SJSA1 (cell line): ENCODE measurements around the gene KMT2A. TPM values are rescaled to one million over a fixed set of nuclear protein-coding genes. Genes with fewer than 3 reads are reported as not detected.
A peak's percentile ranks its signal among the peaks of the same experiment; 100 is the strongest.
"Not testable (repeated sequence)": the region's sequence is repeated elsewhere in the genome, so short reads cannot be mapped to it uniquely, and the experiment has no call there.

Source experiments
- DNase-seq, 2 experiments: peaks; one replicate each; pipeline ENCODE4 v3.0.0-alpha.2; 2015 to 2020; ENCODE audit warnings: low spot score in 2 of 2, low read depth in 1 of 2
- H3K27ac ChIP-seq: fragments of 250-450 bp; sonication (Bioruptor Pico); 2 replicates; pipeline ENCODE4 v1.5.1; 2020; ENCODE audit warnings: mild to moderate bottlenecking, moderate library complexity
- H3K27me3 ChIP-seq: fragments of 250-450 bp; sonication (Bioruptor Pico); replicated peaks from 2 replicates; pipeline ENCODE4 v1.5.1; 2020; ENCODE audit warnings: mild to moderate bottlenecking, moderate library complexity
- H3K36me3 ChIP-seq: fragments of 250-450 bp; sonication (Bioruptor Pico); 2 replicates; pipeline ENCODE4 v1.5.1; 2020; ENCODE audit warnings: mild to moderate bottlenecking
- H3K4me1 ChIP-seq: fragments of 250-450 bp; sonication (Bioruptor Pico); replicated peaks from 2 replicates; pipeline ENCODE4 v1.6.1; 2021; ENCODE audit warnings: mild to moderate bottlenecking
- H3K4me3 ChIP-seq: fragments of 250-450 bp; sonication (Bioruptor Pico); 2 replicates; pipeline ENCODE4 v1.5.1; 2020; ENCODE audit warnings: mild to moderate bottlenecking
- H3K9me3 ChIP-seq: fragments of 250-450 bp; sonication (Bioruptor Pico); replicated peaks from 2 replicates; pipeline ENCODE4 v1.5.1; 2020; ENCODE audit warnings: mild to moderate bottlenecking
- total RNA-seq: library from RNA; depleted of rRNA; stranded (reverse); fragments of >200 nt; shearing (Covaris generic); gene quantifications from 2 replicates; pipeline ENCODE4 v1.2.3, GENCODE V29; 2014

The KMT2A gene
- total RNA-seq, 1 experiment from 2014 or later, result 13.4 TPM

DNA sequence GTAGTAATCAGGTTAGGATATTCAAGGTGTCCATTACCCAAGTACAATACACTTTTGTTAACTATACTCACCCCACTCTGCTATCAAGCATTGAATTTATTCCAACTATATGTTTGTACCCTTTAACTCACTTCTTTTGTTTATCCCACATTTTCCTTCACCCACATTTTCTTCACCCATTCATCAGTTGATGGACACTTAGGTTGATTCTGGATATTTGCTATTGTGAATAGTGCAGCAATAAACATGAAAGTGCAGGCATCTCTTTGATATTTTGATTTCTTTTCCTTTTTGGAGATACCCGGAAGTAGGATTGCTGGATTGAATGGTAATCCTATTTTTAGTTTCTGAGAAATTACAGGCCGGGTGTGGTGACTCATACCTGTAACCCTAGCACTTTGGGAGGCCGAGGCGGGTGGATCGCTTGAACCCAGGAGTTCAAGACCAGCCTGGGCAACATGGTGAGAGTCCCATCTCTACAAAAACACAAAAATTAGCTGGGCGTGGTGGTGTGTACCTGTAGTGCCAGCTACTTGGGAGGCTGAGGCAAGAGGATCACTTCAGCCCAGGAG lies 101.2 kb downstream of the KMT2A start:
- Histone ChIP-seq H3K4me3 (no peak overlapping the region), H3K9me3 (no peaks in the 10 kb centered on the region), H3K27ac (peak overlapping the region; percentile 64), H3K36me3 (no peaks in the 10 kb centered on the region), H3K27me3 (no peaks in the 10 kb centered on the region), H3K4me1 (peaks cover 20% of the 10 kb centered on the region)
- DNase-seq, result peak in 1 of 2 experiments; percentile 11

GRCh38 chr11:118544010-118544646 lies 107.8 kb downstream of the KMT2A start:
- DNase-seq, result no peak
- Histone ChIP-seq H3K4me1 (peaks cover 3% of the 10 kb centered on the region), H3K27ac (no peak overlapping the region), H3K27me3 (no peaks in the 10 kb centered on the region), H3K9me3 (no peaks in the 10 kb centered on the region), H3K36me3 (no peaks in the 10 kb centered on the region), H3K4me3 (no peak overlapping the region)

- DNase-seq, result no peak
- H3K27ac ChIP-seq, result no peak overlapping the region
- H3K4me1 ChIP-seq, result no peaks in the 10 kb centered on the region
- H3K27me3 ChIP-seq, result no peaks in the 10 kb centered on the region
- H3K36me3 ChIP-seq, result no peaks in the 10 kb centered on the region
- no peak overlapping the region for H3K4me3 ChIP-seq
- H3K9me3 ChIP-seq, result no peaks in the 10 kb centered on the region
Measured at GRCh38 chr11:118544647-118545010, 108.3 kb downstream of the KMT2A start.

DNA sequence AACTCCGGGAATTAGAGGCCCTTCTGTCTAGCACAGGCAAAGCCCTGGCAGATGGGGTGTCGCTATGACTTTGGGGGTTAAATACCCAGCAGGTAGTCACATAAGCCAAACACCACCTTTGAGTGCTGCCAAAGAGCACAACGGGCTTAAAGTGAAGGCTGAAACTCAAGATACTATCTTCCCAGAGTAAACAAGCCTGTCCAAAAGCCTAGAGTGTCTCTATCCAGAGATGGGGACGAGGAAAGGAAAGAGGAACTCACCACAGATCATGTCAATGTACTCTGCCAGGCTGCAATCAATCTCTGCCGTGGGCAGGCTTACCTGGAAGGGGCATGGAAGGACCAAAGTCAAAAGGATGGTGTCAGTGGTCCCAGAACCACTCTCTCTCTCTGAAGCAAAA lies 109.2 kb downstream of the KMT2A start:
- Histone ChIP-seq H3K27ac (no peak overlapping the region), H3K9me3 (no peaks in the 10 kb centered on the region), H3K4me3 (no peak overlapping the region), H3K36me3 (no peaks in the 10 kb centered on the region), H3K4me1 (no peaks in the 10 kb centered on the region), H3K27me3 (no peaks in the 10 kb centered on the region)
- no peak for DNase-seq

- Histone ChIP-seq H3K9me3 (no peaks in the 10 kb centered on the region), H3K4me1 (no peaks in the 10 kb centered on the region), H3K4me3 (no peak overlapping the region), H3K27ac (no peak overlapping the region), H3K27me3 (no peaks in the 10 kb centered on the region), H3K36me3 (no peaks in the 10 kb centered on the region)
- no peak for DNase-seq
Measured at GRCh38 chr11:118547132-118547531, 110.8 kb downstream of the KMT2A start.

DNA sequence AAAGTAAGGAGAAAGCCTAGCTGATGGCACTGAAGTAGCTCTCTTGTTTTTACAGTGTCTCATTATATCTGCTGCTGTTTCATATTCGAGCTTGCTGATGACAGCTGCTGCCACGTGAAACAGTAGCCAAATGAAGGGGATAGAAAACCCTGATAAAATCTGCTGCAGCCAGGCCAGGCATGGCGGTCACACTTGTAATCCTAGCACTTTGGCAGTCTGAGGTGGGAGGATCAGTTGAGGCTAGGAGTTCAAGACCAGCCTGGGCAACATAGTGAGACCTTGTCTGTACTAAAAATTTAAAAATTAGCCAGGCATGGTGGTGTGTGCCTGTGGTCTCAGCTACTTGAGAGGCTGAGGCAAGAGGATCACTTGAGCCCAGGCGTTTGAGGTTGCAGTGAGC lies 116.0 kb downstream of the KMT2A start:
- Histone ChIP-seq H3K27me3 (no peaks in the 10 kb centered on the region), H3K27ac (no peak overlapping the region), H3K9me3 (no peaks in the 10 kb centered on the region), H3K36me3 (no peaks in the 10 kb centered on the region), H3K4me1 (no peaks in the 10 kb centered on the region), H3K4me3 (no peak overlapping the region)
- DNase-seq, result no peak

DNA sequence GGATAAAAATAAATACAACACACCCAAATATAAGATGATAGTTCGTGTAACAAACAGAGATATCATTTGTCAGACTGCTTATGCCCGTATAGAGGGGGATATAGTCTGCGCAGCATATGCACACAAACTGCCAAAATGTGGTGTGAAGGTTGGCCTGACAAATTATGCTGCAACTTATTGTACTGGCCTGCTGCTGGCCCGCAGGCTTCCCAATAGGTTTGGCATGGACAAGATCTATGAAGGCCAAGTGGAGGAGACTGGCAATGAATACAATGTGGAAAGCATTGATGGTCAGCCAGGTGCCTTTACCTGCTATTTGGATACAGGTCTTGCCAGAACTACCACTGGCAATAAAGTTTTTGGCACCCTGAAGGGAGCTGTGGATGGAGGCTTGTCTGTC lies 124.5 kb downstream of the KMT2A start:
- H3K4me1 ChIP-seq, result no peaks in the 10 kb centered on the region; the same call in 1 of the 2 replicates
- DNase-seq, result no peak
- no peaks in the 10 kb centered on the region for H3K27me3 ChIP-seq
- H3K4me3 ChIP-seq, result no peak overlapping the region
- no peaks in the 10 kb centered on the region for H3K36me3 ChIP-seq
- H3K27ac ChIP-seq, result no peak overlapping the region
- H3K9me3 ChIP-seq, result no peaks in the 10 kb centered on the region

- no peaks in the 10 kb centered on the region; the same call in 1 of the 2 replicates for H3K4me1 ChIP-seq
- DNase-seq, result no peak
- H3K27ac ChIP-seq, result no peak overlapping the region
- H3K4me3 ChIP-seq, result no peak overlapping the region
- no peaks in the 10 kb centered on the region for H3K9me3 ChIP-seq
- no peaks in the 10 kb centered on the region for H3K36me3 ChIP-seq
- no peaks in the 10 kb centered on the region for H3K27me3 ChIP-seq
Measured at GRCh38 chr11:118565051-118565450, 128.8 kb downstream of the KMT2A start.

DNA sequence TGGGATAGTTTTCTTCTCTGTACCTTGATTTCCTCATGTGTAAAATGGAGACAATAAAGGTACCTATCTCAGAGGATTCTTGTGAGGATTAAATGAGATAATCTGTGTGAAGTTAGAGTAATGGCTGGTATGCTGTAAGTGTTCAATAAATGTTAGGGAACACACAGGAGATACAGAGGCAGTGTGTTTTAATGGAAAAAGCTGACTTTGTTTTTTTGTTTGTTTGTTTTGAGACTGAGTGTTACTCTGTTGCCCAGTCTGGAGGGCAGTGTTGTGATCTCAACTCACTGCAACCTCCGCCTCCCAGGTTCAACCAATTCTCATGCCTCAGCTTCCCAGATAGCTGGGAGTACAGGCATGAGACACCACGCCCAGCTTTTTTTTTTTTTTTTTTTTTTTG lies 133.4 kb downstream of the KMT2A start:
- H3K27me3 ChIP-seq, result no peaks in the 10 kb centered on the region
- no peaks in the 10 kb centered on the region for H3K9me3 ChIP-seq
- H3K4me3 ChIP-seq, result no peak overlapping the region
- H3K36me3 ChIP-seq, result peaks cover 9% of the 10 kb centered on the region
- DNase-seq, result no peak
- H3K4me1 ChIP-seq, result peaks cover 7% of the 10 kb centered on the region; the same call in 1 of the 2 replicates
- no peak overlapping the region for H3K27ac ChIP-seq

- Histone ChIP-seq H3K36me3 (peaks cover 9% of the 10 kb centered on the region), H3K9me3 (no peaks in the 10 kb centered on the region), H3K4me1 (peaks cover 7% of the 10 kb centered on the region; the same call in 1 of the 2 replicates), H3K4me3 (no peak overlapping the region), H3K27ac (no peak overlapping the region), H3K27me3 (no peaks in the 10 kb centered on the region)
- DNase-seq, result no peak
Measured at GRCh38 chr11:118570787-118571186, 134.5 kb downstream of the KMT2A start.

DNA sequence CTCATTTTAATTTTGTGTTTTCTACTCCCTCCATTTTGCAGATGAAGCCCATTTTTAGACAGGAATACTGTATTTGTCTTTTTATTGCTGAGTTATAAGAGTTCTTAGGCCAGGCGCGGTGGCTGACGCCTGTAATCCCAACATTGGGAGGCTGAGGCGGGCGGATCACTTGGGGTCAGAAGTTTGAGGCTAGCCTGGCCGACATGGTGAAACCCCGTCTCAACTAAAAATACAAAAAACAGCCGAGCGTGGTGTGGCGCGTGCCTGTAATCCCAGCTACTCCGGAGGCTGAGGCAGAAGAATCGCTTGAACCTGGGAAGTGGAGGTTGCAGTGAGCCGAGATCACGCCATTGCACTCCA lies 135.4 kb downstream of the KMT2A start:
- not testable (repeated sequence) for H3K4me1 ChIP-seq, H3K36me3 ChIP-seq, H3K27me3 ChIP-seq, H3K9me3 ChIP-seq
- H3K27ac ChIP-seq, result peak overlapping the region; percentile 95
- H3K4me3 ChIP-seq, result peak overlapping the region; percentile 86
- DNase-seq, result peak in 1 of 2 experiments; percentile 4

DNA sequence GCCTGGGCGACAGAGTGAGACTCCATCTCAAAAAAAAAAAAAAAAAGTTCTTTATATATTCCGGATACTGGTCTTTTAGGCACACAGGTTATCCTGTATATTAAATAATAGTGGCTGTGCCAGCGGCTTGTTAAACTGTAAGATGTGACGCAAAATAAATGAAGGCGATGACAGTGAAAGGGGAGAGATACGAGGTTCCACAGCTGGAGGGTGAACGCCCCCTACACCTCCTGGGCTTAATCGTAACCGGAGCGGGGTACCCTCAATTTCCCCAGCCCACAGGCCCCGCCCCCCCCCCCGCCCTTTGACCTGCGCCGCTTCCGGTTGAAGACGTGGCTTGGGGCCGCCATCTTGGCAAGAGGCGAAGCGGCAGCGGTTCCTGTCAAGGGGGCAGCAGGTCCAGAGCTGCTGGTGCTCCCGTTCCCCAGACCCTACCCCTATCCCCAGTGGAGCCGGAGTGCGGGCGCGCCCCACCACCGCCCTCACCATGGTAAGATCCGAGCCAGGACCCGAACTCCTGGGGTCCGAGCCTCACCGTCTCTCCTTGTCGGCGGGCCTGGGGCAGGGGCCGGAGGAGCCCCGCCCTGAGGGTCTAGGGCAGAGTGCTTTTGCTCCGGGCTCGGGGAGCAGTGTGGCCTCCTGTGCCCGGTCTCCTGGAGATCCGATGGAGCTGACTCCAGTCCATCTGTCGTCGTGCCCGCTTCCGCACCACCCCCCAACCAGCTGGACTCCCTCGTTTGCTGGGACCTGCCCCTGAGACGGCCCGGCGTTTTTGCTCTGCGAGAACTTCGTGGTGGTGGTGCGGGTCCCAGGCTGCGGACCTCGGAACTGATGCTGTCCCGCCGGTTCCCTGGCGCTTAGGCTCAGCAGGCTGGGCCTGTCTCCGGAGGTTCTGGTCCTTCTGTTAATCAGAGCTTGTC lies 136.0 kb downstream of the KMT2A start, which contains the start of gene ARCN1:
Gene ARCN1, plus strand, starts transcription at position 349 of the 920 bp plus-strand sequence. Its CDS starts 139 bp downstream, at position 488.
- DNase-seq, result peak; percentile 62 to 64
- Histone ChIP-seq H3K36me3 (peaks cover 9% of the 10 kb centered on the region), H3K4me1 (peaks cover 7% of the 10 kb centered on the region; the same call in 1 of the 2 replicates), H3K9me3 (no peaks in the 10 kb centered on the region), H3K27ac (peak within 1 kb of the TSS; percentile 95), H3K27me3 (no peaks in the 10 kb centered on the region), H3K4me3 (peak within 1 kb of the TSS; percentile 86)

DNA sequence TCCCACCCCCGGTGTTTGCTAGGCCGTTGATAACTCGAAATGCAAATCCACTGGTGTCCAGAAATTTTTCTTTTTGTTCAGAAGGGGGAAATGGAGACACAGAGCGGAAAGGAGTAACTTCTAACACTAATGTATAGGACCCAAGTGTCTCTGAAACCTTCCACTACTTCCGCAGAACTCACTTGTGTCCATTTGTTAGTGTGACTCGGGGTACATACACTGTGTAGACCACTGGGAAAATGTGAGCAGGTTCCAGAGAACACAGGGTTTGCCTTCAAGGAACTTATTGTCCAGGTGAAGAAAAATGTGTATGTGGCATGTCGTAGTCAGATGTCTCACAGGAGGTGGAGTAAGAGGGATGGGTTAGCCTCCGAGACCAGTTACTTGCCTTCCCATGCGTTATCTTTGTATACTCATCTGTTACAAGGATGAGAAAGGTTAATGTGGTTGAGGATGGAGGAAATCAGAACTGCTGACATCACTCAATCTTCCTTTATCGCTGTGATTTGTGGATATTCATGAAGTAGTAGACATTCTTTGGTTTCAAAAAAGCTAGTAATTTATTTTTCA lies 136.8 kb downstream of the KMT2A start:
- H3K27me3 ChIP-seq, result no peaks in the 10 kb centered on the region
- H3K9me3 ChIP-seq, result no peaks in the 10 kb centered on the region
- H3K27ac ChIP-seq, result peak overlapping the region; percentile 95
- H3K4me3 ChIP-seq, result peak overlapping the region; percentile 86
- peaks cover 7% of the 10 kb centered on the region; the same call in 1 of the 2 replicates for H3K4me1 ChIP-seq
- peaks cover 9% of the 10 kb centered on the region for H3K36me3 ChIP-seq
- DNase-seq, result peak in 1 of 2 experiments; percentile 29
